H9 (cell line): ENCODE measurements around the gene ITPRID2. TPM values are rescaled to one million over a fixed set of nuclear protein-coding genes. Genes with fewer than 3 reads are reported as not detected.

Source experiments
- DNase-seq: peaks from one replicate; pipeline ENCODE4 v3.0.0-alpha.2; 2017
- H2AFZ ChIP-seq: one replicate; pipeline ENCODE4 v1.6.1; 2013; ENCODE audit warnings: mild to moderate bottlenecking, low read length, control low read depth, moderate library complexity
- H2AK5ac ChIP-seq: 2 replicates; pipeline ENCODE4 v1.6.1; 2013; ENCODE audit warnings: low read length, control low read depth, mixed read lengths; ENCODE audit not compliant: insufficient read length
- H2BK120ac ChIP-seq: one replicate; pipeline ENCODE4 v1.6.1; 2013; ENCODE audit warnings: low read depth, mild to moderate bottlenecking, low read length, control low read depth, inconsistent platforms; ENCODE audit not compliant: poor library complexity, severe bottlenecking
- H2BK12ac ChIP-seq: 2 replicates; pipeline ENCODE4 v1.6.1; 2013; ENCODE audit warnings: low read length, control low read depth, mixed read lengths, low read depth; ENCODE audit not compliant: insufficient read length
- H2BK15ac ChIP-seq: 2 replicates; pipeline ENCODE4 v1.6.1; 2013; ENCODE audit warnings: low read depth, low read length, control low read depth
- H2BK20ac ChIP-seq: one replicate; pipeline ENCODE4 v1.6.1; 2013; ENCODE audit warnings: low read depth, mild to moderate bottlenecking, low read length, control low read depth, inconsistent platforms; ENCODE audit not compliant: poor library complexity, severe bottlenecking
- H2BK5ac ChIP-seq: 2 replicates; pipeline ENCODE4 v1.6.1; 2013; ENCODE audit warnings: low read length, control low read depth, mixed read lengths; ENCODE audit not compliant: insufficient read length
- H3K14ac ChIP-seq: 2 replicates; pipeline ENCODE4 v1.6.1; 2013; ENCODE audit warnings: low read length, control low read depth; ENCODE audit not compliant: insufficient read depth
- H3K18ac ChIP-seq: 2 replicates; pipeline ENCODE4 v1.6.1; 2013; ENCODE audit warnings: low read depth, mild to moderate bottlenecking, mixed read lengths, low read length, control low read depth; ENCODE audit not compliant: insufficient read length
- H3K23ac ChIP-seq: 2 replicates; pipeline ENCODE4 v1.6.1; 2013; ENCODE audit warnings: low read length, control low read depth, mixed read lengths, low read depth; ENCODE audit not compliant: insufficient read length
- H3K23me2 ChIP-seq: 2 replicates; pipeline ENCODE4 v1.6.1; 2013; ENCODE audit warnings: low read depth, mild to moderate bottlenecking, mixed read lengths, low read length, control low read depth; ENCODE audit not compliant: insufficient read length, poor library complexity, severe bottlenecking
- H3K27ac ChIP-seq: 2 replicates; pipeline ENCODE4 v1.5.1; 2013; ENCODE audit warnings: low read length, control low read depth, mixed read lengths, low read depth; ENCODE audit not compliant: insufficient read length
- H3K27me3 ChIP-seq: 2 replicates; pipeline ENCODE4 v1.6.1; 2013; ENCODE audit warnings: low read length, control low read depth, inconsistent platforms; ENCODE audit not compliant: insufficient read depth
- H3K4ac ChIP-seq: 2 replicates; pipeline ENCODE4 v1.6.1; 2013; ENCODE audit warnings: low read depth, mild to moderate bottlenecking, control low read depth, inconsistent platforms, low read length, moderate library complexity
- H3K4me1 ChIP-seq: 2 replicates; pipeline ENCODE4 v1.6.1; 2013; ENCODE audit warnings: low read length, control low read depth, inconsistent platforms; ENCODE audit not compliant: insufficient read depth
- H3K4me2 ChIP-seq: 2 replicates; pipeline ENCODE4 v1.6.1; 2013; ENCODE audit warnings: low read length, control low read depth, mixed read lengths; ENCODE audit not compliant: insufficient read length, insufficient read depth
- H3K56ac ChIP-seq: 2 replicates; pipeline ENCODE4 v1.6.1; 2013; ENCODE audit warnings: low read depth, mild to moderate bottlenecking, mixed read lengths, low read length, control low read depth; ENCODE audit not compliant: insufficient read length
- H3K79me1 ChIP-seq: 2 replicates; pipeline ENCODE4 v1.6.1; 2013; ENCODE audit warnings: low read depth, mild to moderate bottlenecking, moderate library complexity, low read length, control low read depth, inconsistent platforms; ENCODE audit not compliant: insufficient read depth, poor library complexity, severe bottlenecking
- H3K79me2 ChIP-seq: 2 replicates; pipeline ENCODE4 v1.6.1; 2013; ENCODE audit warnings: low read length, control low read depth, inconsistent platforms; ENCODE audit not compliant: insufficient read depth
- H3K9ac ChIP-seq: 2 replicates; pipeline ENCODE4 v1.6.1; 2013; ENCODE audit warnings: low read length, control low read depth, mixed read lengths; ENCODE audit not compliant: insufficient read length; ENCODE audit errors: extremely low read depth
- H3K9me3 ChIP-seq: one replicate; pipeline ENCODE4 v1.6.1; 2013; ENCODE audit warnings: low read depth, low read length, inconsistent platforms; ENCODE audit not compliant: control insufficient read depth
- H3T11ph ChIP-seq: one replicate; pipeline ENCODE4 v1.6.1; 2013; ENCODE audit warnings: mild to moderate bottlenecking, low read length, control low read depth, inconsistent platforms
- H4K20me1 ChIP-seq: one replicate; pipeline ENCODE4 v1.6.1; 2013; ENCODE audit not compliant: control insufficient read depth, insufficient read length, insufficient read depth
- H4K5ac ChIP-seq: 2 replicates; pipeline ENCODE4 v1.6.1; 2013; ENCODE audit warnings: low read depth, mild to moderate bottlenecking, mixed read lengths, low read length, control low read depth; ENCODE audit not compliant: insufficient read length
- H4K8ac ChIP-seq: replicated peaks from 2 replicates; pipeline ENCODE4 v1.6.1; 2013; ENCODE audit warnings: low read length, control low read depth, mixed read lengths, low read depth; ENCODE audit not compliant: insufficient read length
- H4K91ac ChIP-seq: 2 replicates; pipeline ENCODE4 v1.6.1; 2013; ENCODE audit warnings: low read depth, mild to moderate bottlenecking, moderate library complexity, mixed read lengths, low read length, control low read depth; ENCODE audit not compliant: insufficient read length
- H3K27ac Mint-ChIP-seq, 3 experiments: 2 replicates in 2 of 3; 3 replicates in 1 of 3; pipeline ENCODE4 v1.8.0; 2020 to 2021; ENCODE audit warnings: mixed read lengths in 3 of 3, mild to moderate bottlenecking in 1 of 3, moderate library complexity in 1 of 3
- H3K27me3 Mint-ChIP-seq: 2 replicates; pipeline ENCODE4 v1.8.0; 2021; ENCODE audit warnings: low read depth, mild to moderate bottlenecking, moderate library complexity, mixed read lengths
- H3K36me3 Mint-ChIP-seq, 3 experiments: 2 replicates in 2 of 3; 3 replicates in 1 of 3; pipeline ENCODE4 v1.8.0; 2020 to 2021; ENCODE audit warnings: low read depth in 3 of 3, mixed read lengths in 3 of 3; ENCODE audit not compliant: insufficient read depth in 1 of 3
- H3K4me1 Mint-ChIP-seq, 2 experiments: 2 replicates each; pipeline ENCODE4 v1.8.0; 2020; ENCODE audit warnings: mixed read lengths in 2 of 2
- H3K4me3 Mint-ChIP-seq, 2 experiments: 2 replicates in 1 of 2; 3 replicates in 1 of 2; pipeline ENCODE4 v1.8.0; 2020 to 2021; ENCODE audit warnings: mild to moderate bottlenecking in 2 of 2, mixed read lengths in 2 of 2, moderate library complexity in 1 of 2
- H3K9me3 Mint-ChIP-seq, 2 experiments: 2 replicates in 1 of 2; 3 replicates in 1 of 2; pipeline ENCODE4 v1.8.0; 2020; ENCODE audit warnings: mild to moderate bottlenecking in 2 of 2, mixed read lengths in 2 of 2, moderate library complexity in 1 of 2
- WGBS: extraction: QIAGEN DNeasy Blood & Tissue Kit; methylation state at CpG from one replicate; pipeline ENCODE4 v1.1.7; 2013; ENCODE audit warnings: missing lambda C conversion rate, low lambda C conversion rate, mixed read lengths; ENCODE audit not compliant: insufficient read length; ENCODE audit errors: extremely low coverage; 5-methylcytosine and 5-hydroxymethylcytosine counted together
- total RNA-seq: library from RNA; stranded (reverse); gene quantifications from 2 replicates; pipeline ENCODE4 v1.2.1, GENCODE V29; 2021
- TF ChIP-seq, protein P1 (sequence below): fragments of 200-600 bp; sonication (generic); conservative IDR thresholded peaks from 3 replicates; pipeline ENCODE4 v1.8.0; 2021; ENCODE audit warnings: antibody characterized with exemption, mild to moderate bottlenecking

The ITPRID2 gene
- total RNA-seq, 1 experiment from 2014 or later: 12.0 TPM

DNA sequence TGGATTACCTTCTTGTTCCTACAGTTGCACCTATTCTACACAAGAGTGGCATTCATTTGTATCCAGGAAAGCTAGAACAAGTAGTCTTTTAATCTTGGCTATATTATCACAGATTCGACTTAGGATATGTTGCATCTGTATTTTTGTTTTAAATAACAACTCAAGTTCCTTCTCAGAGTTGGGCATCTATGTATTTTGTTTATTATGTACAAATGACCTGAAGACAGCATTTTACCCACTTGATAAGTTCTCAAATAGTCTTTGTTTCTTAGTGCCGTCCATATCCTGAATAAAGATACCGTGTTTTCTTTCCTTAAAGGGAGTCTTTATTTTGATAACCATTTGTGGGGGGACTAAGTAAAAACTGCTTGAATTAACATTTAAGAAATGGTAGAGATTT is 2.9 kb downstream of the ITPRID2 start:
- no peak overlapping the region for H2BK20ac ChIP-seq
- H3K4me3 Mint-ChIP-seq: no peak overlapping the region
- no peak overlapping the region for H2AK5ac ChIP-seq
- H2AFZ ChIP-seq: no peak overlapping the region
- H3K27ac Mint-ChIP-seq: no peak overlapping the region
- H3K4me2 ChIP-seq: no peak overlapping the region
- no peak overlapping the region for H3K18ac ChIP-seq
- WGBS: no CpG with 5 or more reads among the region's 3 CpGs
- H3K79me2 ChIP-seq: no peaks in the 10 kb centered on the region
- no peak overlapping the region for H2BK120ac ChIP-seq
- H3K4ac ChIP-seq: no peak overlapping the region
- H2BK5ac ChIP-seq: no peak overlapping the region
- no peaks in the 10 kb centered on the region for H4K20me1 ChIP-seq
- H3K14ac ChIP-seq: no peak overlapping the region
- no peak overlapping the region for H2BK12ac ChIP-seq
- H4K91ac ChIP-seq: no peak overlapping the region
- no peak overlapping the region for H4K8ac ChIP-seq
- H3K9ac ChIP-seq: no peak overlapping the region
- no peaks in the 10 kb centered on the region; a peak in 1 of 5 replicates for H3K9me3 Mint-ChIP-seq
- H3K79me1 ChIP-seq: no peaks in the 10 kb centered on the region
- no peak for DNase-seq
- peaks cover 0 to 7% (median 0%) of the 10 kb centered on the region in 3 experiments; a peak in 2 of 7 replicates for H3K36me3 Mint-ChIP-seq
- no peak overlapping the region for H4K5ac ChIP-seq
- no peak overlapping the region for H3K27ac ChIP-seq
- no peaks in the 10 kb centered on the region for H3K27me3 ChIP-seq
- no peaks in the 10 kb centered on the region for H3K9me3 ChIP-seq
- H3K4me1 ChIP-seq: no peaks in the 10 kb centered on the region
- TF ChIP-seq, protein P1, sequence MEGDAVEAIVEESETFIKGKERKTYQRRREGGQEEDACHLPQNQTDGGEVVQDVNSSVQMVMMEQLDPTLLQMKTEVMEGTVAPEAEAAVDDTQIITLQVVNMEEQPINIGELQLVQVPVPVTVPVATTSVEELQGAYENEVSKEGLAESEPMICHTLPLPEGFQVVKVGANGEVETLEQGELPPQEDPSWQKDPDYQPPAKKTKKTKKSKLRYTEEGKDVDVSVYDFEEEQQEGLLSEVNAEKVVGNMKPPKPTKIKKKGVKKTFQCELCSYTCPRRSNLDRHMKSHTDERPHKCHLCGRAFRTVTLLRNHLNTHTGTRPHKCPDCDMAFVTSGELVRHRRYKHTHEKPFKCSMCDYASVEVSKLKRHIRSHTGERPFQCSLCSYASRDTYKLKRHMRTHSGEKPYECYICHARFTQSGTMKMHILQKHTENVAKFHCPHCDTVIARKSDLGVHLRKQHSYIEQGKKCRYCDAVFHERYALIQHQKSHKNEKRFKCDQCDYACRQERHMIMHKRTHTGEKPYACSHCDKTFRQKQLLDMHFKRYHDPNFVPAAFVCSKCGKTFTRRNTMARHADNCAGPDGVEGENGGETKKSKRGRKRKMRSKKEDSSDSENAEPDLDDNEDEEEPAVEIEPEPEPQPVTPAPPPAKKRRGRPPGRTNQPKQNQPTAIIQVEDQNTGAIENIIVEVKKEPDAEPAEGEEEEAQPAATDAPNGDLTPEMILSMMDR: no peak
- no peak overlapping the region for H3T11ph ChIP-seq
- H3K23ac ChIP-seq: no peak overlapping the region
- H2BK15ac ChIP-seq: no peak overlapping the region
- H3K23me2 ChIP-seq: no peaks in the 10 kb centered on the region
- peaks cover 11 to 13% of the 10 kb centered on the region in 2 experiments for H3K4me1 Mint-ChIP-seq
- H3K27me3 Mint-ChIP-seq: peaks cover 14% of the 10 kb centered on the region
- no peak overlapping the region for H3K56ac ChIP-seq
